Activated CD4-positive, alpha-beta T cell treated with anti-CD3 and anti-CD28 coated beads, Interleukin-2, amount 10 ng/mL, durations not matched to agents 7 days and 5 days (primary cell): Measurements from ENCODE around the gene CELSR1. TPM values are rescaled to one million over a fixed set of nuclear protein-coding genes. Genes with fewer than 3 reads are reported as not detected.

Source experiments
- CTCF ChIA-PET: fragments of 350-600 bp; sonication (Branson Sonifier 250); formaldehyde crosslinking; loops from one replicate; lab custom pipeline; 2021; ENCODE audit warnings: antibody characterized with exemption; lab: Charles Lee
- POLR2A ChIA-PET: fragments of 350-600 bp; sonication (Branson Sonifier 250); formaldehyde crosslinking; loops from one replicate; lab custom pipeline; 2021; ENCODE audit warnings: antibody characterized with exemption; lab: Charles Lee
- DNase-seq: peaks from one replicate; pipeline ENCODE4 v3.0.0-alpha.2; 2020
- H3K27ac Mint-ChIP-seq: one replicate; pipeline ENCODE4 v1.8.0; 2021; ENCODE audit warnings: mild to moderate bottlenecking, moderate library complexity, mixed read lengths
- H3K27me3 Mint-ChIP-seq: one replicate; pipeline ENCODE4 v1.8.0; 2021; ENCODE audit warnings: mixed read lengths
- H3K36me3 Mint-ChIP-seq: one replicate; pipeline ENCODE4 v1.8.0; 2021; ENCODE audit warnings: low read depth, mixed read lengths
- H3K4me1 Mint-ChIP-seq: one replicate; pipeline ENCODE4 v1.8.0; 2021; ENCODE audit warnings: mixed read lengths
- H3K4me3 Mint-ChIP-seq: one replicate; pipeline ENCODE4 v1.8.0; 2021; ENCODE audit warnings: mild to moderate bottlenecking, moderate library complexity, mixed read lengths
- H3K9me3 Mint-ChIP-seq: one replicate; pipeline ENCODE4 v1.8.0; 2021; ENCODE audit warnings: mixed read lengths
- total RNA-seq, 2 experiments: library from RNA; stranded (reverse); gene quantifications; one replicate each; pipeline ENCODE4 v1.2.3, GENCODE V29; 2021

The CELSR1 gene
- total RNA-seq, 2 experiments from 2014 or later: 0.20 to 0.23 TPM

- H3K4me1 Mint-ChIP-seq: peaks cover 17% of the 10 kb centered on the region
- ChIA-PET POLR2A (no interaction called here), CTCF (interaction anchor here (2.8 kb wide), 1 partner anchor 9 kb away, joined by 14 read pairs; no protein-coding TSS in a partner anchor)
- no peak overlapping the region for H3K4me3 Mint-ChIP-seq
- H3K27me3 Mint-ChIP-seq: no peaks in the 10 kb centered on the region
- H3K27ac Mint-ChIP-seq: no peak overlapping the region
- H3K36me3 Mint-ChIP-seq: peaks cover 3% of the 10 kb centered on the region
- H3K9me3 Mint-ChIP-seq: peaks cover 25% of the 10 kb centered on the region
- no peak for DNase-seq
Observed at GRCh38 chr22:46571642-46572250, 34.3 kb upstream of the CELSR1 start.

- Mint-ChIP-seq H3K4me1 (peaks cover 4% of the 10 kb centered on the region), H3K9me3 (peaks cover 25% of the 10 kb centered on the region), H3K4me3 (no peak overlapping the region), H3K36me3 (peaks cover 3% of the 10 kb centered on the region), H3K27me3 (no peaks in the 10 kb centered on the region), H3K27ac (no peak overlapping the region)
- ChIA-PET POLR2A (no interaction called here), CTCF (interaction anchor here (2.4 to 2.8 kb wide), 2 partner anchors 7 to 188 kb away, joined by 7 to 14 read pairs; no protein-coding TSS in a partner anchor)
- DNase-seq: no peak
Observed at GRCh38 chr22:46569848-46570695, 32.7 kb upstream of the CELSR1 start.

- ChIA-PET POLR2A (no interaction called here), CTCF (interaction anchor here (2.4 kb wide), 1 partner anchor 189 kb away, joined by 7 read pairs; no protein-coding TSS in a partner anchor)
- no peaks in the 10 kb centered on the region for H3K27me3 Mint-ChIP-seq
- peaks cover 3% of the 10 kb centered on the region for H3K36me3 Mint-ChIP-seq
- no peak overlapping the region for H3K4me3 Mint-ChIP-seq
- no peak overlapping the region for H3K27ac Mint-ChIP-seq
- no peaks in the 10 kb centered on the region for H3K4me1 Mint-ChIP-seq
- peaks cover 25% of the 10 kb centered on the region for H3K9me3 Mint-ChIP-seq
- no peak for DNase-seq
Observed at GRCh38 chr22:46569055-46569847, 31.8 kb upstream of the CELSR1 start.

- Mint-ChIP-seq H3K36me3 (peaks cover 3% of the 10 kb centered on the region), H3K4me1 (peaks cover 7% of the 10 kb centered on the region), H3K9me3 (peaks cover 23% of the 10 kb centered on the region), H3K27ac (no peak overlapping the region), H3K4me3 (no peak overlapping the region), H3K27me3 (no peaks in the 10 kb centered on the region)
- ChIA-PET POLR2A (no interaction called here), CTCF (interaction anchor here (2.4 kb wide), 1 partner anchor 190 kb away, joined by 7 read pairs; no protein-coding TSS in a partner anchor)
- DNase-seq: no peak
Observed at GRCh38 chr22:46568102-46568809, 30.8 kb upstream of the CELSR1 start.

- H3K27ac Mint-ChIP-seq: no peak overlapping the region
- CTCF ChIA-PET: interaction anchor here (2.4 kb wide), 1 partner anchor 191 kb away, joined by 7 read pairs; no protein-coding TSS in a partner anchor
- H3K9me3 Mint-ChIP-seq: peaks cover 22% of the 10 kb centered on the region
Observed at GRCh38 chr22:46567471-46567870, 30.1 kb upstream of the CELSR1 start.

GRCh38 chr22:46564084-46564714, 26.8 kb upstream of the CELSR1 start:
- ChIA-PET CTCF (interaction anchor here (0.9 to 2.5 kb wide), 28 partner anchors 8 to 447 kb away, joined by 3 to 14 read pairs (median 4); no protein-coding TSS in a partner anchor), POLR2A (no interaction called here)
- no peaks in the 10 kb centered on the region for H3K27me3 Mint-ChIP-seq
- peaks cover 18% of the 10 kb centered on the region for H3K4me1 Mint-ChIP-seq
- H3K27ac Mint-ChIP-seq: peak overlapping the region; percentile 25
- DNase-seq: no peak
- H3K9me3 Mint-ChIP-seq: peaks cover 5% of the 10 kb centered on the region
- no peak overlapping the region for H3K4me3 Mint-ChIP-seq
- no peaks in the 10 kb centered on the region for H3K36me3 Mint-ChIP-seq

More at GRCh38 chr22:46567471-46567870, 30.1 kb upstream of the CELSR1 start:
- H3K27me3 Mint-ChIP-seq: no peaks in the 10 kb centered on the region
- no peak for DNase-seq
- peaks cover 8% of the 10 kb centered on the region for H3K4me1 Mint-ChIP-seq
- POLR2A ChIA-PET: no interaction called here
- H3K4me3 Mint-ChIP-seq: no peak overlapping the region
- H3K36me3 Mint-ChIP-seq: peaks cover 3% of the 10 kb centered on the region

GRCh38 chr22:46563381-46564083, 26.1 kb upstream of the CELSR1 start:
- ChIA-PET CTCF (interaction anchor here (0.6 to 2.5 kb wide), 46 partner anchors 8 to 446 kb away, joined by 3 to 14 read pairs (median 4); no protein-coding TSS in a partner anchor), POLR2A (interaction anchor here (0.6 kb wide), 1 partner anchor 212 kb away, joined by 5 read pairs; no protein-coding TSS in a partner anchor)
- Mint-ChIP-seq H3K27ac (peak overlapping the region; percentile 31), H3K4me3 (no peak overlapping the region), H3K27me3 (no peaks in the 10 kb centered on the region), H3K9me3 (peaks cover 5% of the 10 kb centered on the region), H3K4me1 (peaks cover 18% of the 10 kb centered on the region), H3K36me3 (no peaks in the 10 kb centered on the region)
- DNase-seq: peak; percentile 82

GRCh38 chr22:46561435-46561905, 24.1 kb upstream of the CELSR1 start:
- peaks cover 18% of the 10 kb centered on the region for H3K4me1 Mint-ChIP-seq
- no peaks in the 10 kb centered on the region for H3K27me3 Mint-ChIP-seq
- ChIA-PET POLR2A (no interaction called here), CTCF (interaction anchor here (1.2 kb wide), 1 partner anchor 242 kb away, joined by 4 read pairs; no protein-coding TSS in a partner anchor)
- H3K36me3 Mint-ChIP-seq: no peaks in the 10 kb centered on the region
- H3K27ac Mint-ChIP-seq: peak overlapping the region; percentile 33
- H3K4me3 Mint-ChIP-seq: no peak overlapping the region
- peak; percentile 26 for DNase-seq
- H3K9me3 Mint-ChIP-seq: peaks cover 5% of the 10 kb centered on the region

- Mint-ChIP-seq H3K27ac (peak overlapping the region; percentile 67), H3K4me3 (no peak overlapping the region), H3K9me3 (peaks cover 5% of the 10 kb centered on the region), H3K27me3 (no peaks in the 10 kb centered on the region), H3K36me3 (no peaks in the 10 kb centered on the region), H3K4me1 (peaks cover 18% of the 10 kb centered on the region)
- ChIA-PET POLR2A (no interaction called here), CTCF (interaction anchor here (0.6 to 1.2 kb wide), 3 partner anchors 67 to 243 kb away, joined by 3 to 5 read pairs (median 4); no protein-coding TSS in a partner anchor)
- no peak for DNase-seq
Observed at GRCh38 chr22:46560696-46561295, 23.4 kb upstream of the CELSR1 start.

- ChIA-PET CTCF (interaction anchor here (0.6 to 1.1 kb wide), 4 partner anchors 66 to 190 kb away, joined by 3 to 4 read pairs (median 3); no protein-coding TSS in a partner anchor), POLR2A (no interaction called here)
- H3K4me3 Mint-ChIP-seq: no peak overlapping the region
- H3K4me1 Mint-ChIP-seq: peaks cover 10% of the 10 kb centered on the region
- no peak for DNase-seq
- H3K27ac Mint-ChIP-seq: no peak overlapping the region
- H3K9me3 Mint-ChIP-seq: peaks cover 5% of the 10 kb centered on the region
- H3K36me3 Mint-ChIP-seq: peaks cover 2% of the 10 kb centered on the region
- no peaks in the 10 kb centered on the region for H3K27me3 Mint-ChIP-seq
Observed at GRCh38 chr22:46557736-46558480, 20.5 kb upstream of the CELSR1 start.
